ENCODE data around the gene SPP2.

GRCh38 chr2:234032279-234032856 is 18.1 kb upstream of the SPP2 start:
- TF ChIP-seq CTCF (conservative IDR thresholded peaks at IDR 0.05 in 1 of 2, IDR thresholded peaks at IDR 0.05 in 1 of 2; ENCODE audit: low read depth in 1 of 2, low read length in 2 of 2) (no peak), EZH2 (IDR thresholded peaks at IDR 0.05; ENCODE audit: low read length, missing control alignments) (no peak)

Data from fibroblast of lung (primary cell).